ENCODE data around the gene ERICH4.
"Not testable (repeated sequence)": the region's sequence is repeated elsewhere in the genome, so short reads cannot be mapped to it uniquely, and the experiment has no call there.

The ERICH4 gene

GRCh38 chr19:41479757-41480191 is 36.8 kb downstream of the ERICH4 start:
- POLR2A ChIA-PET (ENCODE audit: low non-redundant PET) = no interaction called here
- H3K27ac ChIP-seq = no peak overlapping the region
- DNase-seq (ENCODE audit: low spot score) = no peak
- TF ChIP-seq, protein P1, sequence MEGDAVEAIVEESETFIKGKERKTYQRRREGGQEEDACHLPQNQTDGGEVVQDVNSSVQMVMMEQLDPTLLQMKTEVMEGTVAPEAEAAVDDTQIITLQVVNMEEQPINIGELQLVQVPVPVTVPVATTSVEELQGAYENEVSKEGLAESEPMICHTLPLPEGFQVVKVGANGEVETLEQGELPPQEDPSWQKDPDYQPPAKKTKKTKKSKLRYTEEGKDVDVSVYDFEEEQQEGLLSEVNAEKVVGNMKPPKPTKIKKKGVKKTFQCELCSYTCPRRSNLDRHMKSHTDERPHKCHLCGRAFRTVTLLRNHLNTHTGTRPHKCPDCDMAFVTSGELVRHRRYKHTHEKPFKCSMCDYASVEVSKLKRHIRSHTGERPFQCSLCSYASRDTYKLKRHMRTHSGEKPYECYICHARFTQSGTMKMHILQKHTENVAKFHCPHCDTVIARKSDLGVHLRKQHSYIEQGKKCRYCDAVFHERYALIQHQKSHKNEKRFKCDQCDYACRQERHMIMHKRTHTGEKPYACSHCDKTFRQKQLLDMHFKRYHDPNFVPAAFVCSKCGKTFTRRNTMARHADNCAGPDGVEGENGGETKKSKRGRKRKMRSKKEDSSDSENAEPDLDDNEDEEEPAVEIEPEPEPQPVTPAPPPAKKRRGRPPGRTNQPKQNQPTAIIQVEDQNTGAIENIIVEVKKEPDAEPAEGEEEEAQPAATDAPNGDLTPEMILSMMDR (conservative IDR thresholded peaks at IDR 0.05; ENCODE audit: low read depth) = no peak
- CTCF ChIA-PET = no interaction called here

- ChIA-PET CTCF (no interaction called here), POLR2A (ENCODE audit: low non-redundant PET) (no interaction called here)
- TF ChIP-seq, protein P1 (conservative IDR thresholded peaks at IDR 0.05; ENCODE audit: low read depth) = no peak
- no peak for DNase-seq (ENCODE audit: low spot score)
- H3K27ac ChIP-seq = no peak overlapping the region
Observed at GRCh38 chr19:41480336-41480735, 37.4 kb downstream of the ERICH4 start.

GRCh38 chr19:41484822-41485221 is 41.9 kb downstream of the ERICH4 start:
- CTCF ChIA-PET = no interaction called here

GRCh38 chr19:41486953-41487352 is 44.0 kb downstream of the ERICH4 start:
- H3K27ac ChIP-seq; POLR2A ChIA-PET (ENCODE audit: low non-redundant PET); DNase-seq (ENCODE audit: low spot score); CTCF ChIA-PET: not testable (repeated sequence)

More at GRCh38 chr19:41484822-41485221, 41.9 kb downstream of the ERICH4 start:
- no peak overlapping the region for H3K27ac ChIP-seq
- TF ChIP-seq, protein P1 (conservative IDR thresholded peaks at IDR 0.05; ENCODE audit: low read depth) = no peak
- DNase-seq (ENCODE audit: low spot score) = no peak
- POLR2A ChIA-PET (ENCODE audit: low non-redundant PET) = no interaction called here

DNA sequence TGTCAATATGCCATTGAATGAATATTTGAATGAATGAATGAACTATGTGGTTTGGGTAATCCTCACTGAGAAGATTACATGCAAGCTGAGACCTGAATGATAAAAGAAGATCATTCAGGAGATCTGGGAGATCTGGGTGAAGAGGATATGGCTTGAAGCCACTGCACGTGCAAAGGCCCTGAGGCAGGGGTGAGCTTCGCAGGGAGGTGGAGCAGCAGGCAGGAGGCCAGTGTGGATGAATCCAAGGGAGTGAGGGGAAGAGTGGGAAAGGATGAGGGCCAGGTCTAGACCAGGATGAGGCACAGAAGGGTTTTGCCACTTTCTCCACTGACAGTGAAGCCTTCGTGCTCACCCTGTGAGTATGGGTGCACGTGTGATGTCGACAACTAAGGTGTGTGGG is 49.9 kb downstream of the ERICH4 start:
- H3K27ac ChIP-seq = no peak overlapping the region
- DNase-seq (ENCODE audit: low spot score) = no peak
- CTCF ChIA-PET = no interaction called here
- POLR2A ChIA-PET (ENCODE audit: low non-redundant PET) = no interaction called here
- TF ChIP-seq, protein P1 (conservative IDR thresholded peaks at IDR 0.05; ENCODE audit: low read depth) = no peak

Data from RWPE1 (cell line).